Measurements from ENCODE around the gene CDK5. TPM values are rescaled to one million over a fixed set of nuclear protein-coding genes. Genes with fewer than 3 reads are reported as not detected.

The CDK5 gene
- total and polyA plus RNA-seq, 9 of the 15 experiments (the other 6 are each of a cell fraction or from before 2014, with no cell fraction given), result 3.2 to 38.0 (median 27.5) TPM

- TF ChIP-seq NR2F6 (CRISPR knock-in tag; IDR thresholded peaks at IDR 0.05) (no peak), ZSCAN29 (IDR thresholded peaks at IDR 0.05) (no peak), HNRNPL (IDR thresholded peaks at IDR 0.05; ENCODE audit: low read depth, low read length) (no peak), TAF7 (tag; IDR thresholded peaks at IDR 0.05) (no peak; the same call in 1 of the 2 replicates), ZNF740 (CRISPR knock-in tag; IDR thresholded peaks at IDR 0.05) (no peak), ZNF740 (tag; IDR thresholded peaks at IDR 0.05) (0 out of 4 replicates have a peak, but pooled peaks of 1 of the 2 experiments have one; percentile 1), ZZZ3 (IDR thresholded peaks at IDR 0.05) (no peak), WHSC1 (IDR thresholded peaks at IDR 0.05; ENCODE audit: low read length) (no peak), HNRNPUL1 (IDR thresholded peaks at IDR 0.05; ENCODE audit: low read length) (no peak), RHOXF2B (CRISPR knock-in tag; conservative IDR thresholded peaks at IDR 0.05) (no peak), ZNF282 (CRISPR knock-in tag; IDR thresholded peaks at IDR 0.05) (no peak), FOXK2 (conservative IDR thresholded peaks at IDR 0.05 in 1 of 2, IDR thresholded peaks at IDR 0.05 in 1 of 2; ENCODE audit: low read depth in 2 of 2) (no peak), ZBTB17 (CRISPR knock-in tag; IDR thresholded peaks at IDR 0.05) (no peak), SP1 (CRISPR knock-in tag; IDR thresholded peaks at IDR 0.05) (no peak), TAF9B (IDR thresholded peaks at IDR 0.05; ENCODE audit: partially characterized antibody) (no peak), ADNP (tag; IDR thresholded peaks at IDR 0.05) (no peak), SAP30 (IDR thresholded peaks at IDR 0.05; ENCODE audit: borderline replicate concordance, insufficient read depth, low read depth, low read length, poor library complexity, severe bottlenecking) (no peak), SFPQ (IDR thresholded peaks at IDR 0.05; ENCODE audit: low read depth, low read length) (no peak), FOXA1 (IDR thresholded peaks at IDR 0.05; ENCODE audit: borderline replicate concordance) (no peak)
- TF ChIP-seq, protein P1, sequence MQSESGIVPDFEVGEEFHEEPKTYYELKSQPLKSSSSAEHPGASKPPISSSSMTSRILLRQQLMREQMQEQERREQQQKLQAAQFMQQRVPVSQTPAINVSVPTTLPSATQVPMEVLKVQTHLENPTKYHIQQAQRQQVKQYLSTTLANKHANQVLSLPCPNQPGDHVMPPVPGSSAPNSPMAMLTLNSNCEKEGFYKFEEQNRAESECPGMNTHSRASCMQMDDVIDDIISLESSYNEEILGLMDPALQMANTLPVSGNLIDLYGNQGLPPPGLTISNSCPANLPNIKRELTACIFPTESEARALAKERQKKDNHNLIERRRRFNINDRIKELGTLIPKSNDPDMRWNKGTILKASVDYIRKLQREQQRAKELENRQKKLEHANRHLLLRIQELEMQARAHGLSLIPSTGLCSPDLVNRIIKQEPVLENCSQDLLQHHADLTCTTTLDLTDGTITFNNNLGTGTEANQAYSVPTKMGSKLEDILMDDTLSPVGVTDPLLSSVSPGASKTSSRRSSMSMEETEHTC (IDR thresholded peaks at IDR 0.05), result no peak
- TF ChIP-seq, protein P2, sequence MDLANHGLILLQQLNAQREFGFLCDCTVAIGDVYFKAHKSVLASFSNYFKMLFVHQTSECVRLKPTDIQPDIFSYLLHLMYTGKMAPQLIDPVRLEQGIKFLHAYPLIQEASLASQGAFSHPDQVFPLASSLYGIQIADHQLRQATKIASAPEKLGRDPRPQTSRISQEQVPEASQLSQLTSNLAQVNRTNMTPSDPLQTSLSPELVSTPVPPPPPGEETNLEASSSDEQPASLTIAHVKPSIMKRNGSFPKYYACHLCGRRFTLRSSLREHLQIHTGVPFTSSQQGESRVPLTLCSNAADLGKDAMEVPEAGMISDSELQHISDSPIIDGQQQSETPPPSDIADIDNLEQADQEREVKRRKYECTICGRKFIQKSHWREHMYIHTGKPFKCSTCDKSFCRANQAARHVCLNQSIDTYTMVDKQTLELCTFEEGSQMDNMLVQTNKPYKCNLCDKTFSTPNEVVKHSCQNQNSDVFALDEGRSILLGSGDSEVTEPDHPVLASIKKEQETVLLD (IDR thresholded peaks at IDR 0.05), result no peak
- TF ChIP-seq, protein P3, sequence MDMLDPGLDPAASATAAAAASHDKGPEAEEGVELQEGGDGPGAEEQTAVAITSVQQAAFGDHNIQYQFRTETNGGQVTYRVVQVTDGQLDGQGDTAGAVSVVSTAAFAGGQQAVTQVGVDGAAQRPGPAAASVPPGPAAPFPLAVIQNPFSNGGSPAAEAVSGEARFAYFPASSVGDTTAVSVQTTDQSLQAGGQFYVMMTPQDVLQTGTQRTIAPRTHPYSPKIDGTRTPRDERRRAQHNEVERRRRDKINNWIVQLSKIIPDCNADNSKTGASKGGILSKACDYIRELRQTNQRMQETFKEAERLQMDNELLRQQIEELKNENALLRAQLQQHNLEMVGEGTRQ (CRISPR knock-in tag; IDR thresholded peaks at IDR 0.05), result no peak
- TF ChIP-seq, protein P4, sequence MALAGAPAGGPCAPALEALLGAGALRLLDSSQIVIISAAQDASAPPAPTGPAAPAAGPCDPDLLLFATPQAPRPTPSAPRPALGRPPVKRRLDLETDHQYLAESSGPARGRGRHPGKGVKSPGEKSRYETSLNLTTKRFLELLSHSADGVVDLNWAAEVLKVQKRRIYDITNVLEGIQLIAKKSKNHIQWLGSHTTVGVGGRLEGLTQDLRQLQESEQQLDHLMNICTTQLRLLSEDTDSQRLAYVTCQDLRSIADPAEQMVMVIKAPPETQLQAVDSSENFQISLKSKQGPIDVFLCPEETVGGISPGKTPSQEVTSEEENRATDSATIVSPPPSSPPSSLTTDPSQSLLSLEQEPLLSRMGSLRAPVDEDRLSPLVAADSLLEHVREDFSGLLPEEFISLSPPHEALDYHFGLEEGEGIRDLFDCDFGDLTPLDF (CRISPR knock-in tag; IDR thresholded peaks at IDR 0.05), result no peak
These were observed 49.6 kb downstream of the CDK5 start (continued) for GRCh38 chr7:151008143-151008510.

All from K562 (cell line).